GM23338 (cell line): ENCODE measurements around the gene PAM. TPM values are rescaled to one million over a fixed set of nuclear protein-coding genes. Genes with fewer than 3 reads are reported as not detected.

Source experiments
- ATAC-seq: fragments of 200-7000 bp; cut with Tn5 transposase; 3 replicates; pipeline ENCODE4 v1.9.1; 2020
- DNase-seq: peaks from one replicate; pipeline ENCODE4 v3.0.0-alpha.2; 2015; ENCODE audit warnings: low spot score
- H2AFZ ChIP-seq: fragments of 200-600 bp; sonication (generic); 2 replicates; pipeline ENCODE4 v1.8.0; 2016; ENCODE audit warnings: antibody characterized with exemption, mild to moderate bottlenecking, moderate library complexity
- H3F3A ChIP-seq: fragments of 200-600 bp; sonication (generic); replicated peaks from 2 replicates; pipeline ENCODE4 v1.8.0; 2017; ENCODE audit warnings: antibody characterized with exemption, mixed run types, low read depth
- H3K27ac ChIP-seq: fragments of 200-600 bp; sonication (generic); 2 replicates; pipeline ENCODE4 v1.6.1; 2016; ENCODE audit warnings: low read depth
- H3K27me3 ChIP-seq: fragments of 200-600 bp; sonication (generic); 2 replicates; pipeline ENCODE4 v1.8.0; 2016; ENCODE audit warnings: mild to moderate bottlenecking, mixed run types, moderate library complexity; ENCODE audit not compliant: insufficient read depth
- H3K36me3 ChIP-seq: fragments of 200-600 bp; sonication (generic); 2 replicates; pipeline ENCODE4 v1.8.0; 2016; ENCODE audit warnings: mild to moderate bottlenecking; ENCODE audit not compliant: insufficient read depth
- H3K4me1 ChIP-seq: fragments of 200-600 bp; sonication (generic); 2 replicates; pipeline ENCODE4 v1.8.0; 2016; ENCODE audit warnings: mild to moderate bottlenecking, moderate library complexity; ENCODE audit not compliant: insufficient read depth
- H3K4me2 ChIP-seq: fragments of 200-600 bp; sonication (generic); 2 replicates; pipeline ENCODE4 v1.7.1; 2017; ENCODE audit warnings: mixed run types
- H3K4me3 ChIP-seq: fragments of 200-600 bp; sonication (generic); 2 replicates; pipeline ENCODE4 v1.6.1; 2016; ENCODE audit warnings: mixed run types
- H3K79me2 ChIP-seq: fragments of 200-600 bp; sonication (generic); replicated peaks from 2 replicates; pipeline ENCODE4 v1.8.0; 2017; ENCODE audit warnings: mild to moderate bottlenecking; ENCODE audit not compliant: insufficient read depth
- H3K9me2 ChIP-seq: fragments of 200-600 bp; sonication (generic); 2 replicates; pipeline ENCODE4 v1.8.0; 2017; ENCODE audit not compliant: insufficient read depth
- H4K20me1 ChIP-seq: fragments of 200-600 bp; sonication (generic); replicated peaks from 2 replicates; pipeline ENCODE4 v1.8.0; 2017; ENCODE audit warnings: mild to moderate bottlenecking; ENCODE audit not compliant: insufficient read depth
- H3K27ac Mint-ChIP-seq: 2 replicates; pipeline ENCODE4 v1.8.0; 2020; ENCODE audit warnings: inconsistent platforms, mild to moderate bottlenecking, moderate library complexity, mixed read lengths
- H3K27me3 Mint-ChIP-seq: 3 replicates; pipeline ENCODE4 v1.8.0; 2022; ENCODE audit warnings: low read depth, mild to moderate bottlenecking, moderate library complexity, mixed read lengths, inconsistent platforms; ENCODE audit not compliant: insufficient read depth, poor library complexity
- H3K36me3 Mint-ChIP-seq: 3 replicates; pipeline ENCODE4 v1.8.0; 2021; ENCODE audit warnings: low read depth, mild to moderate bottlenecking, inconsistent platforms, moderate library complexity, mixed read lengths
- H3K4me1 Mint-ChIP-seq: 3 replicates; pipeline ENCODE4 v1.8.0; 2020; ENCODE audit warnings: mild to moderate bottlenecking, inconsistent platforms, mixed read lengths
- H3K4me3 Mint-ChIP-seq: 3 replicates; pipeline ENCODE4 v1.8.0; 2021; ENCODE audit warnings: moderate library complexity, mild to moderate bottlenecking, inconsistent platforms, mixed read lengths
- H3K9me3 Mint-ChIP-seq: 3 replicates; pipeline ENCODE4 v1.8.0; 2020; ENCODE audit warnings: moderate library complexity, mild to moderate bottlenecking, inconsistent platforms, mixed read lengths
- CREB1 ChIP-seq: fragments of 250-450 bp; sonication (Bioruptor Pico); IDR thresholded peaks from 2 replicates; pipeline ENCODE4 v1.5.0; 2020; ENCODE audit warnings: low read depth, mild to moderate bottlenecking, moderate library complexity
- EZH2 ChIP-seq: fragments of 200-600 bp; sonication (generic); IDR thresholded peaks from one replicate; pipeline ENCODE4 v1.8.0; 2017; ENCODE audit warnings: antibody characterized with exemption, mild to moderate bottlenecking, low read depth; ENCODE audit not compliant: unreplicated experiment
- NANOG ChIP-seq: IDR thresholded peaks from 2 replicates; pipeline ENCODE4 v1.6.1; 2016; ENCODE audit warnings: antibody characterized with exemption, borderline replicate concordance
- POLR2AphosphoS5 ChIP-seq: IDR thresholded peaks from 2 replicates; pipeline ENCODE4 v1.6.1; 2016; ENCODE audit warnings: antibody characterized with exemption, low read depth
- STAT1 ChIP-seq: IDR thresholded peaks from one replicate; pipeline ENCODE4 v1.6.1; 2016; ENCODE audit warnings: antibody characterized with exemption; ENCODE audit not compliant: unreplicated experiment
- ZNF331 ChIP-seq: fragments of 250-450 bp; sonication (Bioruptor Pico); IDR thresholded peaks from 2 replicates; pipeline ENCODE4 v1.5.0; 2020; ENCODE audit warnings: low read depth, mild to moderate bottlenecking, moderate library complexity
- polyA plus RNA-seq: library from polyadenylated mRNA; unstranded; fragments of >200 nt; fragmentation: Nextera tagmentation; extraction: Ambion mirVana; gene quantifications from 2 replicates; pipeline ENCODE4 v1.2.1, GENCODE V29; 2016
- total RNA-seq: library from RNA; depleted of rRNA; stranded (reverse); fragments of >200 nt; shearing (Covaris generic); gene quantifications from 2 replicates; pipeline ENCODE4 v1.2.3, GENCODE V29; 2014
- TF ChIP-seq, protein P1 (sequence below): IDR thresholded peaks from one replicate; pipeline ENCODE4 v1.6.1; 2018; ENCODE audit warnings: antibody characterized with exemption; ENCODE audit not compliant: unreplicated experiment
- TF ChIP-seq, protein P2 (sequence below), 2 experiments: fragments of 200-600 bp in 1 of 2; sonication (generic) in 1 of 2; conservative IDR thresholded peaks; 2 replicates each; pipeline versions ENCODE4 v1.5.1 to v1.6.1; 2016 to 2017; ENCODE audit warnings: antibody characterized with exemption in 2 of 2, low read depth in 2 of 2, mild to moderate bottlenecking in 2 of 2, moderate library complexity in 1 of 2
- TF ChIP-seq, protein P3 (sequence below): fragments of 250-450 bp; sonication (Bioruptor Pico); IDR thresholded peaks from 2 replicates; pipeline ENCODE4 v1.5.0; 2020; ENCODE audit warnings: mild to moderate bottlenecking, moderate library complexity
- TF ChIP-seq, protein P4 (sequence below): IDR thresholded peaks from 2 replicates; pipeline ENCODE4 v1.6.1; 2016; ENCODE audit warnings: antibody characterized with exemption

Gene PAM
- total and polyA plus RNA-seq, 2 experiments from 2014 or later = 33.9 to 79.4 TPM

DNA sequence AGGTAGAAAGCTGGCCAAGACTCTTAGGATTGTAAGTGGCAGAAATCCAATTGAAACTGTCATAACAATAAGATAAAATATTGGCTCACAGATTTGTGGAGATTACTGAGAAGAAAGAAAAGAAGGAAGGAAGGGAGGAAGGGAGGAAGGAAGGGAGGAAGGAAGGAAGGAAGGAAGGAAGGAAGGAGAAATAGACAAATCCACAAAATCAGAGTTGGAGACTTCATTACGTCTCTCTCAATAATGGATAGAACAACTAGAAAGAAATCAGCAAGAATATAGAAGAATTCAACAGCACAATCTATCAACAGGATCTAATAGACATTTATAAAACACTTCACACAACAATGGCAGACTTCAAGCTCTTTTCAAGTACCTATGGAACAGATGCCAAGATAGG lies 17.9 kb upstream of the PAM start (continued):
- TF ChIP-seq, protein P1, sequence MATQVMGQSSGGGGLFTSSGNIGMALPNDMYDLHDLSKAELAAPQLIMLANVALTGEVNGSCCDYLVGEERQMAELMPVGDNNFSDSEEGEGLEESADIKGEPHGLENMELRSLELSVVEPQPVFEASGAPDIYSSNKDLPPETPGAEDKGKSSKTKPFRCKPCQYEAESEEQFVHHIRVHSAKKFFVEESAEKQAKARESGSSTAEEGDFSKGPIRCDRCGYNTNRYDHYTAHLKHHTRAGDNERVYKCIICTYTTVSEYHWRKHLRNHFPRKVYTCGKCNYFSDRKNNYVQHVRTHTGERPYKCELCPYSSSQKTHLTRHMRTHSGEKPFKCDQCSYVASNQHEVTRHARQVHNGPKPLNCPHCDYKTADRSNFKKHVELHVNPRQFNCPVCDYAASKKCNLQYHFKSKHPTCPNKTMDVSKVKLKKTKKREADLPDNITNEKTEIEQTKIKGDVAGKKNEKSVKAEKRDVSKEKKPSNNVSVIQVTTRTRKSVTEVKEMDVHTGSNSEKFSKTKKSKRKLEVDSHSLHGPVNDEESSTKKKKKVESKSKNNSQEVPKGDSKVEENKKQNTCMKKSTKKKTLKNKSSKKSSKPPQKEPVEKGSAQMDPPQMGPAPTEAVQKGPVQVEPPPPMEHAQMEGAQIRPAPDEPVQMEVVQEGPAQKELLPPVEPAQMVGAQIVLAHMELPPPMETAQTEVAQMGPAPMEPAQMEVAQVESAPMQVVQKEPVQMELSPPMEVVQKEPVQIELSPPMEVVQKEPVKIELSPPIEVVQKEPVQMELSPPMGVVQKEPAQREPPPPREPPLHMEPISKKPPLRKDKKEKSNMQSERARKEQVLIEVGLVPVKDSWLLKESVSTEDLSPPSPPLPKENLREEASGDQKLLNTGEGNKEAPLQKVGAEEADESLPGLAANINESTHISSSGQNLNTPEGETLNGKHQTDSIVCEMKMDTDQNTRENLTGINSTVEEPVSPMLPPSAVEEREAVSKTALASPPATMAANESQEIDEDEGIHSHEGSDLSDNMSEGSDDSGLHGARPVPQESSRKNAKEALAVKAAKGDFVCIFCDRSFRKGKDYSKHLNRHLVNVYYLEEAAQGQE = no peak

DNA sequence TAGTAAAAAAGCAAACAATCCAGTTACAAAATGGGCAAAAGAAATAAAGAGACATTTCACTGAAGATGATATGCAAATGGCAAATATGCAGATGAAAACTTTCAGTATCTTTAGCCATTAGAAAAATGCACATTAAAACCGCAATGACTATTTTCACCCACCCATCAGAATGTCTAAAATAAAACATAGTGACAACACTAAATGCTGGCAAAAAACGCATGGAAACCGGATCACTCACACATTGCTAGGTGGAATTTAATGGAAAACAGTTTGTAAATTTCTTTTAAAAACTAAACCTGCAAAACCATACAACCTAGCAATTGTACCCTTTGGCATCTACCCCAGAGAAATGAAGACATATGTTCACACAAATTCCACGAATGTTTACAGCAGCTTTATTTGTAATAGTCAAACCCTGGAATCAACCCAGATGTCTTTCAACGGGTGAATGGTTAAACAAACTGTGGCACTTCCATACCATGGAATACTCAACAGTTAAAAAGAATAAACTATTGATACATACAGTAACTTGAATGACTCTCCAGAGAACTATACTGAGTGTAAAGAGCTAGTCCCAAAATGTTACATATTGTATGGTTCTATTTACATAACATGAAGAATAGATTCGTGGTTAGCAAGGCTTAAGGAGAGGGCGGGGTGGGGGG lies 17.2 kb upstream of the PAM start:
- H3K79me2 ChIP-seq = no peaks in the 10 kb centered on the region
- no peaks in the 10 kb centered on the region for H3K36me3 Mint-ChIP-seq
- no peak overlapping the region for H3K4me3 ChIP-seq
- no peaks in the 10 kb centered on the region for H3K9me2 ChIP-seq
- H3K27me3 Mint-ChIP-seq = no peaks in the 10 kb centered on the region
- H3K27ac Mint-ChIP-seq = no peak overlapping the region
- no peaks in the 10 kb centered on the region for H3K36me3 ChIP-seq
- H3K4me3 Mint-ChIP-seq = no peak overlapping the region
- H3K9me3 Mint-ChIP-seq = no peaks in the 10 kb centered on the region
- H3K27ac ChIP-seq = no peak overlapping the region
- no peaks in the 10 kb centered on the region for H3K27me3 ChIP-seq
- peaks cover 7% of the 10 kb centered on the region; the same call in 2 of the 3 replicates for H3K4me1 Mint-ChIP-seq
- H2AFZ ChIP-seq = no peak overlapping the region
- no peak for ATAC-seq
- peaks cover 4% of the 10 kb centered on the region; the same call in 1 of the 2 replicates for H3K4me1 ChIP-seq
- DNase-seq = no peak
- no peak overlapping the region for H3K4me2 ChIP-seq
- no peaks in the 10 kb centered on the region for H4K20me1 ChIP-seq
- no peaks in the 10 kb centered on the region for H3F3A ChIP-seq
- TF ChIP-seq, protein P2, sequence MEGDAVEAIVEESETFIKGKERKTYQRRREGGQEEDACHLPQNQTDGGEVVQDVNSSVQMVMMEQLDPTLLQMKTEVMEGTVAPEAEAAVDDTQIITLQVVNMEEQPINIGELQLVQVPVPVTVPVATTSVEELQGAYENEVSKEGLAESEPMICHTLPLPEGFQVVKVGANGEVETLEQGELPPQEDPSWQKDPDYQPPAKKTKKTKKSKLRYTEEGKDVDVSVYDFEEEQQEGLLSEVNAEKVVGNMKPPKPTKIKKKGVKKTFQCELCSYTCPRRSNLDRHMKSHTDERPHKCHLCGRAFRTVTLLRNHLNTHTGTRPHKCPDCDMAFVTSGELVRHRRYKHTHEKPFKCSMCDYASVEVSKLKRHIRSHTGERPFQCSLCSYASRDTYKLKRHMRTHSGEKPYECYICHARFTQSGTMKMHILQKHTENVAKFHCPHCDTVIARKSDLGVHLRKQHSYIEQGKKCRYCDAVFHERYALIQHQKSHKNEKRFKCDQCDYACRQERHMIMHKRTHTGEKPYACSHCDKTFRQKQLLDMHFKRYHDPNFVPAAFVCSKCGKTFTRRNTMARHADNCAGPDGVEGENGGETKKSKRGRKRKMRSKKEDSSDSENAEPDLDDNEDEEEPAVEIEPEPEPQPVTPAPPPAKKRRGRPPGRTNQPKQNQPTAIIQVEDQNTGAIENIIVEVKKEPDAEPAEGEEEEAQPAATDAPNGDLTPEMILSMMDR (conservative IDR thresholded peaks at IDR 0.05; ENCODE audit: low read depth in 2 of 2) = no peak
- no peak for TF ChIP-seq ZNF331 (CRISPR knock-in tag)
- no peak for TF ChIP-seq STAT1
- TF ChIP-seq POLR2AphosphoS5 = no peak
- TF ChIP-seq, protein P3, sequence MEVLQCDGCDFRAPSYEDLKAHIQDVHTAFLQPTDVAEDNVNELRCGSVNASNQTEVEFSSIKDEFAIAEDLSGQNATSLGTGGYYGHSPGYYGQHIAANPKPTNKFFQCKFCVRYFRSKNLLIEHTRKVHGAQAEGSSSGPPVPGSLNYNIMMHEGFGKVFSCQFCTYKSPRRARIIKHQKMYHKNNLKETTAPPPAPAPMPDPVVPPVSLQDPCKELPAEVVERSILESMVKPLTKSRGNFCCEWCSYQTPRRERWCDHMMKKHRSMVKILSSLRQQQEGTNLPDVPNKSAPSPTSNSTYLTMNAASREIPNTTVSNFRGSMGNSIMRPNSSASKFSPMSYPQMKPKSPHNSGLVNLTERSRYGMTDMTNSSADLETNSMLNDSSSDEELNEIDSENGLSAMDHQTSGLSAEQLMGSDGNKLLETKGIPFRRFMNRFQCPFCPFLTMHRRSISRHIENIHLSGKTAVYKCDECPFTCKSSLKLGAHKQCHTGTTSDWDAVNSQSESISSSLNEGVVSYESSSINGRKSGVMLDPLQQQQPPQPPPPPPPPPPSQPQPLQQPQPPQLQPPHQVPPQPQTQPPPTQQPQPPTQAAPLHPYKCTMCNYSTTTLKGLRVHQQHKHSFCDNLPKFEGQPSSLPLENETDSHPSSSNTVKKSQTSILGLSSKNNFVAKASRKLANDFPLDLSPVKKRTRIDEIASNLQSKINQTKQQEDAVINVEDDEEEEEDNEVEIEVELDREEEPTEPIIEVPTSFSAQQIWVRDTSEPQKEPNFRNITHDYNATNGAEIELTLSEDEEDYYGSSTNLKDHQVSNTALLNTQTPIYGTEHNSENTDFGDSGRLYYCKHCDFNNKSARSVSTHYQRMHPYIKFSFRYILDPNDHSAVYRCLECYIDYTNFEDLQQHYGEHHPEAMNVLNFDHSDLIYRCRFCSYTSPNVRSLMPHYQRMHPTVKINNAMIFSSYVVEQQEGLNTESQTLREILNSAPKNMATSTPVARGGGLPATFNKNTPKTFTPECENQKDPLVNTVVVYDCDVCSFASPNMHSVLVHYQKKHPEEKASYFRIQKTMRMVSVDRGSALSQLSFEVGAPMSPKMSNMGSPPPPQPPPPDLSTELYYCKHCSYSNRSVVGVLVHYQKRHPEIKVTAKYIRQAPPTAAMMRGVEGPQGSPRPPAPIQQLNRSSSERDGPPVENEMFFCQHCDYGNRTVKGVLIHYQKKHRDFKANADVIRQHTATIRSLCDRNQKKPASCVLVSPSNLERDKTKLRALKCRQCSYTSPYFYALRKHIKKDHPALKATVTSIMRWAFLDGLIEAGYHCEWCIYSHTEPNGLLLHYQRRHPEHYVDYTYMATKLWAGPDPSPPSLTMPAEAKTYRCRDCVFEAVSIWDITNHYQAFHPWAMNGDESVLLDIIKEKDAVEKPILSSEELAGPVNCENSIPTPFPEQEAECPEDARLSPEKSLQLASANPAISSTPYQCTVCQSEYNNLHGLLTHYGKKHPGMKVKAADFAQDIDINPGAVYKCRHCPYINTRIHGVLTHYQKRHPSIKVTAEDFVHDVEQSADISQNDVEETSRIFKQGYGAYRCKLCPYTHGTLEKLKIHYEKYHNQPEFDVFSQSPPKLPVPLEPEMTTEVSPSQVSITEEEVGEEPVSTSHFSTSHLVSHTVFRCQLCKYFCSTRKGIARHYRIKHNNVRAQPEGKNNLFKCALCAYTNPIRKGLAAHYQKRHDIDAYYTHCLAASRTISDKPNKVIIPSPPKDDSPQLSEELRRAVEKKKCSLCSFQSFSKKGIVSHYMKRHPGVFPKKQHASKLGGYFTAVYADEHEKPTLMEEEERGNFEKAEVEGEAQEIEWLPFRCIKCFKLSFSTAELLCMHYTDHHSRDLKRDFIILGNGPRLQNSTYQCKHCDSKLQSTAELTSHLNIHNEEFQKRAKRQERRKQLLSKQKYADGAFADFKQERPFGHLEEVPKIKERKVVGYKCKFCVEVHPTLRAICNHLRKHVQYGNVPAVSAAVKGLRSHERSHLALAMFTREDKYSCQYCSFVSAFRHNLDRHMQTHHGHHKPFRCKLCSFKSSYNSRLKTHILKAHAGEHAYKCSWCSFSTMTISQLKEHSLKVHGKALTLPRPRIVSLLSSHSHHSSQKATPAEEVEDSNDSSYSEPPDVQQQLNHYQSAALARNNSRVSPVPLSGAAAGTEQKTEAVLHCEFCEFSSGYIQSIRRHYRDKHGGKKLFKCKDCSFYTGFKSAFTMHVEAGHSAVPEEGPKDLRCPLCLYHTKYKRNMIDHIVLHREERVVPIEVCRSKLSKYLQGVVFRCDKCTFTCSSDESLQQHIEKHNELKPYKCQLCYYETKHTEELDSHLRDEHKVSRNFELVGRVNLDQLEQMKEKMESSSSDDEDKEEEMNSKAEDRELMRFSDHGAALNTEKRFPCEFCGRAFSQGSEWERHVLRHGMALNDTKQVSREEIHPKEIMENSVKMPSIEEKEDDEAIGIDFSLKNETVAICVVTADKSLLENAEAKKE (CRISPR knock-in tag) = no peak
- no peak for TF ChIP-seq EZH2
- no peak for TF ChIP-seq NANOG
- TF ChIP-seq CREB1 (CRISPR knock-in tag) = no peak
- TF ChIP-seq, protein P4, sequence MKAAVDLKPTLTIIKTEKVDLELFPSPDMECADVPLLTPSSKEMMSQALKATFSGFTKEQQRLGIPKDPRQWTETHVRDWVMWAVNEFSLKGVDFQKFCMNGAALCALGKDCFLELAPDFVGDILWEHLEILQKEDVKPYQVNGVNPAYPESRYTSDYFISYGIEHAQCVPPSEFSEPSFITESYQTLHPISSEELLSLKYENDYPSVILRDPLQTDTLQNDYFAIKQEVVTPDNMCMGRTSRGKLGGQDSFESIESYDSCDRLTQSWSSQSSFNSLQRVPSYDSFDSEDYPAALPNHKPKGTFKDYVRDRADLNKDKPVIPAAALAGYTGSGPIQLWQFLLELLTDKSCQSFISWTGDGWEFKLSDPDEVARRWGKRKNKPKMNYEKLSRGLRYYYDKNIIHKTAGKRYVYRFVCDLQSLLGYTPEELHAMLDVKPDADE = no peak
